Adrenal gland (tissue), 12 donors: ENCODE results near the gene THRB. TPM values are rescaled to one million over a fixed set of nuclear protein-coding genes. Genes with fewer than 3 reads are reported as not detected.
A peak's percentile ranks its signal among the peaks of the same experiment; 100 is the strongest.

Source experiments
- DNase-seq, 7 donors: peaks; one replicate each; pipeline ENCODE4 v3.0.0-alpha.2; 2019 to 2020
- H3K27ac ChIP-seq, 5 donors: fragments of 200-600 bp; sonication (generic) in 4 of 5; 1 replicate in 3 of 5; 2 replicates in 2 of 5; pipeline versions ENCODE4 v1.5.1 to v1.8.0; 2016 to 2020; ENCODE audit warnings: mild to moderate bottlenecking in 1 of 5
- H3K27me3 ChIP-seq: fragments of 200-600 bp; 2 replicates; pipeline ENCODE4 v1.8.0; 2021
- H3K36me3 ChIP-seq, 2 donors: fragments of 200-600 bp; replicated peaks in 1 of 2; 1 replicate in 1 of 2; 2 replicates in 1 of 2; pipeline versions ENCODE4 v1.5.1 to v1.8.0; 2018 to 2022
- H3K4me1 ChIP-seq, 2 donors: fragments of 200-600 bp; replicated peaks in 1 of 2; 1 replicate in 1 of 2; 2 replicates in 1 of 2; pipeline versions ENCODE4 v1.5.1 to v1.8.0; 2018 to 2021
- H3K4me3 ChIP-seq, 4 donors: fragments of 200-600 bp; sonication (generic) in 3 of 4; one replicate each; pipeline ENCODE4 v1.5.1; 2016 to 2018
- H3K9me3 ChIP-seq, 3 donors: fragments of 200-600 bp; sonication (generic) in 1 of 3; replicated peaks in 1 of 3; 1 replicate in 2 of 3; 2 replicates in 1 of 3; pipeline versions ENCODE4 v1.5.1 to v1.8.0; 2016 to 2021
- POLR2A ChIP-seq, 2 donors: fragments of 450-650 bp; IDR thresholded peaks; one replicate each; pipeline ENCODE4 v1.6.1; 2017; ENCODE audit warnings: antibody characterized with exemption in 2 of 2, mild to moderate bottlenecking in 2 of 2, moderate library complexity in 1 of 2
- WGBS, 4 donors: extraction: QIAGEN DNeasy Blood & Tissue Kit in 2 of 4; methylation state at CpG; one replicate each; pipeline versions ENCODE4 v1.1.5 to v1.1.7; 2013 to 2017; 5-methylcytosine and 5-hydroxymethylcytosine counted together
- intact Hi-C, 2 donors: fragments of 100-400 bp; cut with DNase I; formaldehyde crosslinking; loops; one replicate each; pipeline versions ENCODE4 v1.14.1 to v1.15.0; 2022 to 2023
- polyA plus RNA-seq, 3 donors: library from polyadenylated mRNA; stranded (reverse); fragments of 200-250 nt in 2 of 3; fragments of 350-450 nt in 1 of 3; fragmentation: Illumina TruSeq in 1 of 3; extraction: RNeasy Lipid Tissue Mini Kit (QIAGEN cat#74804) in 1 of 3; gene quantifications; one replicate each; pipeline ENCODE4 v1.2.3, GENCODE V29; 2013 to 2014
- total RNA-seq, 9 donors: library from RNA; depleted of rRNA in 4 of 9; stranded (reverse); fragments of >200 nt in 4 of 9; fragments of 120-200 nt in 1 of 9; fragmentation: NEBNext Ultra II Directional in 1 of 9; extraction: Animal tissue kit (Norgen Biotek cat#: 25700) in 1 of 9; gene quantifications; one replicate each; pipeline versions ENCODE4 v1.1.0 to v1.2.4, GENCODE V29; 2013 to 2023
- TF ChIP-seq, protein P1 (sequence below), 6 experiments: fragments of 450-650 bp in 4 of 6; fragments of 200-600 bp in 2 of 6; sonication (generic) in 1 of 6; IDR thresholded peaks; 1 replicate in 5 of 6; 2 replicates in 1 of 6; pipeline versions ENCODE4 v1.5.1 to v1.8.0; 2016 to 2021; ENCODE audit warnings: antibody characterized with exemption in 6 of 6, mild to moderate bottlenecking in 2 of 6, moderate library complexity in 1 of 6
- donor health status: healthy with polysubstance abuse.
- donor health status: Bipolar disorder and iron deficiency.
- donor health status: DM: yes; HTN: yes; CAD: no.
- donor health status: DM: no; HTN: no; CAD: no.
- donor health status: DM: no; HTN: no; CAD: no.
- donor health status: DM: yes; HTN: yes; CAD: no.

THRB gene
- total and polyA plus RNA-seq, 12 donors, result 3.0 to 30.7 (median 13.5) TPM

DNA sequence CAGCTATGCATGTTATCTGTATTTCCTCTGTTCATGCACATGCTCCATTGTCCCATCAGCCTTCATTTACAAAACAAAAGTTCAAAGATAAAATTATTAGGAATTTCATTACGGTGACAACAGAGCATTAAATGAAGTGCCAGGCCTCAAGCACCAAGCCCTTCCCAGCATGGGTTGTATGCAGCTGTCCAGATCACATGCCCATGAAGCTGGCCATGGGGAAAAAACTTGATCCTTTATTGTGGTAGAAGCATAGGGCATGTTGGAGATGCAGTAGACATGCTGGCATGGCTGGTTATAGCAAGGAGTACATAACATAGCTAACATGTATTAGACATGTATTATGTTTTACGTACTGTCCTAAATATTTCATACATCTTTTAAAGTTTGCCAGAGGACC lies 4.1 kb upstream of the THRB start:
- Histone ChIP-seq H3K27ac (no peak overlapping the region), H3K4me3 (no peak overlapping the region), H3K27me3 (no peaks in the 10 kb centered on the region), H3K9me3 (no peaks in the 10 kb centered on the region), H3K4me1 (peaks cover 0 to 8% of the 10 kb centered on the region in 2 donors), H3K36me3 (no peaks in the 10 kb centered on the region)
- intact Hi-C loops, result loop anchor here in 1 of 2 donors (10.0 kb wide), 1 partner anchor 234 kb away; no protein-coding TSS in a partner anchor
- WGBS, 4 donors, result 84 to 100% (median 94%) methylated on average over 2 of the region's 2 CpGs
- no peak for DNase-seq
- TF ChIP-seq, protein P1, sequence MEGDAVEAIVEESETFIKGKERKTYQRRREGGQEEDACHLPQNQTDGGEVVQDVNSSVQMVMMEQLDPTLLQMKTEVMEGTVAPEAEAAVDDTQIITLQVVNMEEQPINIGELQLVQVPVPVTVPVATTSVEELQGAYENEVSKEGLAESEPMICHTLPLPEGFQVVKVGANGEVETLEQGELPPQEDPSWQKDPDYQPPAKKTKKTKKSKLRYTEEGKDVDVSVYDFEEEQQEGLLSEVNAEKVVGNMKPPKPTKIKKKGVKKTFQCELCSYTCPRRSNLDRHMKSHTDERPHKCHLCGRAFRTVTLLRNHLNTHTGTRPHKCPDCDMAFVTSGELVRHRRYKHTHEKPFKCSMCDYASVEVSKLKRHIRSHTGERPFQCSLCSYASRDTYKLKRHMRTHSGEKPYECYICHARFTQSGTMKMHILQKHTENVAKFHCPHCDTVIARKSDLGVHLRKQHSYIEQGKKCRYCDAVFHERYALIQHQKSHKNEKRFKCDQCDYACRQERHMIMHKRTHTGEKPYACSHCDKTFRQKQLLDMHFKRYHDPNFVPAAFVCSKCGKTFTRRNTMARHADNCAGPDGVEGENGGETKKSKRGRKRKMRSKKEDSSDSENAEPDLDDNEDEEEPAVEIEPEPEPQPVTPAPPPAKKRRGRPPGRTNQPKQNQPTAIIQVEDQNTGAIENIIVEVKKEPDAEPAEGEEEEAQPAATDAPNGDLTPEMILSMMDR (IDR thresholded peaks at IDR 0.05), result no peak
- no peak for TF ChIP-seq POLR2A (IDR thresholded peaks at IDR 0.05)

DNA sequence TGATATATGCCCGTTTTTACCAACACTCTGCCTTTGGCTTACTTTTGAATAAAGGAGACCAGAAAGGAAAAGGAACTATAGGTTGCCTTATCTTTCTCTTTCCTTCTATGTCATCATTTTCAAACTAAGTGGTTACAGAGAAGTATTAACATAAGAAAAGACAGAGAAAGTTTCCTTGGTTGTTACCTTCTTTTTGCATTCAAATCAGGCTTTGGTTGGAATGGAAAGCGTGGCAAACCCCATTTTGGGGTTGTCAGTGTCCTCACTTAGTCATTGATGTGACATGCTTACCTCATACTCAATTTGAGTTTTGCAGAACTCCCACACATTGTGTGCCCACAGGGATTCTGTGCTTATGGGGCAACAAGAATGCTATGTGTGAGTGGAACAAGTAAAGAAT lies 3.7 kb upstream of the THRB start:
- no peaks in the 10 kb centered on the region for H3K27me3 ChIP-seq
- H3K9me3 ChIP-seq, result no peaks in the 10 kb centered on the region
- H3K4me1 ChIP-seq, result peaks cover 0 to 9% of the 10 kb centered on the region in 2 donors
- no peak overlapping the region for H3K27ac ChIP-seq
- no peak for DNase-seq
- intact Hi-C loops, result loop anchor here in 1 of 2 donors (10.0 kb wide), 1 partner anchor 234 kb away; no protein-coding TSS in a partner anchor
- no peak overlapping the region for H3K4me3 ChIP-seq
- WGBS, 4 donors, result 78 to 91% (median 84%) methylated on average over 2 of the region's 2 CpGs
- TF ChIP-seq, protein P1 (IDR thresholded peaks at IDR 0.05), result no peak
- no peak for TF ChIP-seq POLR2A (IDR thresholded peaks at IDR 0.05)
- H3K36me3 ChIP-seq, result no peaks in the 10 kb centered on the region

- intact Hi-C loops, result loop anchor here in 1 of 2 donors (10.0 kb wide), 1 partner anchor 233 kb away; no protein-coding TSS in a partner anchor
Observed at GRCh38 chr3:24497942-24498341, 3.3 kb upstream of the THRB start.

DNA sequence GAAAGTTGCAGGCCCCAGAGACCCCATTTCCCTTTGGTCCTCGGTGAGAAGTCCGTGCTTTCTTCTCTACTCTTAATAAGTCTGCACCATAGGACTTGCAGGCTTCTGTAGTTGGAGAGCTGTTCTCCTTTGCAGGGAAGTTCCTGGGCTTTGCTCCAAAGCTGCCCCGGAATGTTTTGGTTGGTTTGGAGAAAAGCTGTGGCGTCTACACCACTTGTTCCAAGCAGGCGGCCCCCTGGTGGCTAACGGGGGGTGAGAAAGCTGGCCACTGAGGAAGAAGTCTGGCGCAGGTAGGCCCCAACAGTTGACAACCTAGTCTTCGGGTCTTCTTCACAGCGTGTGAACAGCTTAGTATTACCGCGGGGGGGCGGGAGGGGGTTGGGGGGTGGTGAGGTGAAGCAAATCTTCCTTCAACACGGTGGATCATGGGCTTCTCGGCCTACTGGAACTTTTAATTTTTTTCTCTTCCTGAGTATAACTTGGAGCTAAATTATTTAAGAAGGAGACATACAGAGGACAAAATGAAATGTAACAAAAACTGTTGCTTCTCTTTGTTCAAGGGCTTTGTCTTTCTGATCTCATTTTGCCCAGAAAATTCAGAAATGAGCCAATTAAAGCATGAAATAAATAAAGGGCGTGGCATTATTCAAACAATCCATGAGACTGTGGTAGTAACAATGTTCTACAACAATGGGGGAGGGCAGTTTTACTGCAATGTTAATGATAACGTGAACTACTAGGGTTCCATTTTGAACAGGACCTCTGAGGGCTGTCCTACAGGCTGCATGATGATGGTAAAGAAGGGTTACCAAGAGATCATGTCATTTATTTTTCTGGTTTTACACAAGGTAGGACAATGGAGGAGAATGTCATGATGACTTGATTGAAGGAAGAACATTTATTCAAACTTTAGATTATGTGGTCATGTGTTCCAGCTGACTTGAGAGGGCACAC lies 2.2 kb upstream of the THRB start:
- Histone ChIP-seq H3K9me3 (no peaks in the 10 kb centered on the region), H3K27ac (no peak overlapping the region), H3K4me1 (peaks cover 5 to 20% of the 10 kb centered on the region in 2 donors), H3K36me3 (no peaks in the 10 kb centered on the region), H3K27me3 (no peaks in the 10 kb centered on the region), H3K4me3 (no peak overlapping the region)
- peak; percentile 46 to 81 (median 75) for DNase-seq
- TF ChIP-seq, protein P1 (IDR thresholded peaks at IDR 0.05), result peak; percentile 5 to 53 (median 26)
- TF ChIP-seq POLR2A (IDR thresholded peaks at IDR 0.05), result no peak
- intact Hi-C loops, result loop anchor here in 1 of 2 donors (10.0 kb wide), 1 partner anchor 232 kb away; no protein-coding TSS in a partner anchor
- 63 to 74% (median 66%) methylated on average over 14 to 16 of the region's 16 CpGs for WGBS, 4 donors

More at GRCh38 chr3:24497942-24498341, 3.3 kb upstream of the THRB start:
- Histone ChIP-seq H3K27me3 (no peaks in the 10 kb centered on the region), H3K4me3 (no peak overlapping the region), H3K9me3 (no peaks in the 10 kb centered on the region), H3K27ac (no peak overlapping the region), H3K36me3 (no peaks in the 10 kb centered on the region), H3K4me1 (peaks cover 0 to 14% of the 10 kb centered on the region in 2 donors)
- no peak for DNase-seq
- WGBS, 4 donors, result 93 to 98% (median 96%) methylated on average over 2 of the region's 2 CpGs
- TF ChIP-seq, protein P1 (IDR thresholded peaks at IDR 0.05), result no peak
- no peak for TF ChIP-seq POLR2A (IDR thresholded peaks at IDR 0.05)
